A673 (cell line): ENCODE data around the gene FAM168B. TPM values are rescaled to one million over a fixed set of nuclear protein-coding genes. Genes with fewer than 3 reads are reported as not detected.

Experiments
- BruUV-seq: library from RNA; stranded (reverse); fragments of 400-500 nt; replicated peaks from 2 replicates; lab custom pipeline; 2021; lab: Mats Ljungman, UMichigan
- CTCF ChIA-PET: fragments of 300-600 bp; sonication (Branson Sonifier 250); formaldehyde crosslinking; loops from one replicate; lab custom pipeline; 2022; ENCODE audit warnings: antibody characterized with exemption; lab: Charles Lee
- POLR2A ChIA-PET: fragments of 300-600 bp; sonication (Branson Sonifier 250); formaldehyde crosslinking; loops from one replicate; lab custom pipeline; 2022; ENCODE audit warnings: antibody characterized with exemption; ENCODE audit not compliant: low non-redundant PET; lab: Charles Lee
- DNase-seq: peaks from one replicate; pipeline ENCODE4 v3.0.0-alpha.2; 2015; ENCODE audit warnings: low spot score
- H3K27ac ChIP-seq: fragments of 200-600 bp; sonication (generic); 2 replicates; pipeline ENCODE4 v1.5.1; 2016; ENCODE audit warnings: mixed run types, low read depth, mild to moderate bottlenecking, mixed read lengths, antibody characterized with exemption, low read length; ENCODE audit not compliant: poor library complexity, severe bottlenecking
- H3K27me3 ChIP-seq: fragments of 200-600 bp; sonication (generic); replicated peaks from 2 replicates; pipeline ENCODE4 v1.6.1; 2017; ENCODE audit warnings: mixed run types, low read depth, mild to moderate bottlenecking, mixed read lengths, antibody characterized with exemption, low read length; ENCODE audit not compliant: insufficient read depth, poor library complexity
- H3K36me3 ChIP-seq: fragments of 200-600 bp; sonication (generic); 2 replicates; pipeline ENCODE4 v1.6.1; 2016; ENCODE audit warnings: mixed run types, mild to moderate bottlenecking, mixed read lengths, antibody characterized with exemption, low read length; ENCODE audit not compliant: insufficient read depth, poor library complexity, severe bottlenecking
- H3K4me1 ChIP-seq: fragments of 200-600 bp; sonication (generic); 2 replicates; pipeline ENCODE4 v1.6.1; 2017; ENCODE audit warnings: mixed run types, mild to moderate bottlenecking, mixed read lengths, antibody characterized with exemption, low read length; ENCODE audit not compliant: insufficient read depth, poor library complexity, severe bottlenecking
- H3K4me3 ChIP-seq: fragments of 200-600 bp; sonication (generic); 2 replicates; pipeline ENCODE4 v1.5.1; 2016; ENCODE audit warnings: low read depth, mixed run types, mild to moderate bottlenecking, mixed read lengths, low read length; ENCODE audit not compliant: poor library complexity, severe bottlenecking
- H3K9me3 ChIP-seq: fragments of 200-600 bp; sonication (generic); 2 replicates; pipeline ENCODE4 v1.6.1; 2016; ENCODE audit warnings: mixed run types, low read depth, mild to moderate bottlenecking, mixed read lengths, antibody characterized with exemption, low read length; ENCODE audit not compliant: poor library complexity, severe bottlenecking
- CTCF ChIP-seq: fragments of 300-800, 200-600 bp; sonication (generic); conservative IDR thresholded peaks from 2 replicates; pipeline ENCODE4 v1.5.1; 2017; ENCODE audit warnings: low read depth, mild to moderate bottlenecking, antibody characterized with exemption, low read length, moderate library complexity, mixed read lengths
- EZH2 ChIP-seq: fragments of 200-600 bp; sonication (generic); IDR thresholded peaks from 2 replicates; pipeline ENCODE4 v1.6.1; 2017; ENCODE audit warnings: borderline replicate concordance, low read depth, mild to moderate bottlenecking, mixed read lengths, antibody characterized with exemption, low read length; ENCODE audit not compliant: poor library complexity, severe bottlenecking
- intact Hi-C: fragments of 100-400 bp; cut with micrococcal nuclease; formaldehyde crosslinking; loops from one replicate; pipeline ENCODE4 v1.10.0; 2022; ENCODE audit not compliant: unreplicated experiment
- total RNA-seq: library from RNA; stranded (reverse); gene quantifications from 2 replicates; pipeline ENCODE4 v1.2.3, GENCODE V29; 2021

The FAM168B gene
- total RNA-seq, 1 experiment from 2014 or later = 149 TPM

- intact Hi-C loops = no loop called here
- CTCF ChIA-PET = no interaction called here
- POLR2A ChIA-PET = no interaction called here
- H3K9me3 ChIP-seq = no peaks in the 10 kb centered on the region
- TF ChIP-seq CTCF (no peak), EZH2 (no peak)
- no peak overlapping the region for H3K27ac ChIP-seq
- no peaks in the 10 kb centered on the region for H3K36me3 ChIP-seq
- peaks cover 2% of the 10 kb centered on the region for H3K27me3 ChIP-seq
- peaks cover 5% of the 10 kb centered on the region for H3K4me1 ChIP-seq
- H3K4me3 ChIP-seq = no peak overlapping the region
- BruUV-seq = no TSS peak
- no peak for DNase-seq
Measured at GRCh38 chr2:131039101-131039440, 54.2 kb downstream of the FAM168B start.

GRCh38 chr2:131038258-131039100 is 54.8 kb downstream of the FAM168B start:
- no peaks in the 10 kb centered on the region for H3K36me3 ChIP-seq
- ChIA-PET CTCF (no interaction called here), POLR2A (no interaction called here)
- no peak for TF ChIP-seq EZH2
- TF ChIP-seq CTCF = no peak
- peaks cover 5% of the 10 kb centered on the region for H3K27me3 ChIP-seq
- H3K4me3 ChIP-seq = no peak overlapping the region
- H3K9me3 ChIP-seq = no peaks in the 10 kb centered on the region
- no TSS peak for BruUV-seq
- intact Hi-C loops = no loop called here
- DNase-seq = no peak
- no peak overlapping the region for H3K27ac ChIP-seq
- peaks cover 5% of the 10 kb centered on the region for H3K4me1 ChIP-seq

GRCh38 chr2:131037398-131038257 is 55.6 kb downstream of the FAM168B start:
- ChIA-PET POLR2A (no interaction called here), CTCF (no interaction called here)
- DNase-seq = no peak
- Histone ChIP-seq H3K36me3 (no peaks in the 10 kb centered on the region), H3K4me3 (no peak overlapping the region), H3K27me3 (peaks cover 5% of the 10 kb centered on the region), H3K4me1 (peaks cover 5% of the 10 kb centered on the region), H3K27ac (no peak overlapping the region), H3K9me3 (no peaks in the 10 kb centered on the region)
- TF ChIP-seq CTCF (no peak), EZH2 (no peak)
- intact Hi-C loops = no loop called here
- BruUV-seq = no TSS peak
